Activated T-helper 2 cell treated with anti-CD3 and anti-CD28 coated beads, Interferon-gamma antibody, Interleukin-2, Interleukin-4, amounts not matched to agents 10 μg/mL and 5 μg/mL and 100 μg/mL, durations not matched to agents 14 hours and 24 hours and 36 hours (primary cell): ENCODE results near the gene EPHA3. TPM values are rescaled to one million over a fixed set of nuclear protein-coding genes. Genes with fewer than 3 reads are reported as not detected.
"Not testable (repeated sequence)": the region's sequence is repeated elsewhere in the genome, so short reads cannot be mapped to it uniquely, and the experiment has no call there.

Source experiments
- DNase-seq: peaks from one replicate; pipeline ENCODE4 v3.0.0; 2021; ENCODE audit warnings: low spot score
- H3K27ac Mint-ChIP-seq: one replicate; pipeline ENCODE4 v1.8.0; 2021; ENCODE audit warnings: mixed read lengths
- H3K27me3 Mint-ChIP-seq: one replicate; pipeline ENCODE4 v1.8.0; 2021; ENCODE audit warnings: low read depth, mixed read lengths
- H3K36me3 Mint-ChIP-seq: one replicate; pipeline ENCODE4 v1.8.0; 2021; ENCODE audit warnings: low read depth, mixed read lengths
- H3K4me1 Mint-ChIP-seq: one replicate; pipeline ENCODE4 v1.8.0; 2021; ENCODE audit warnings: low read depth, mixed read lengths
- H3K4me3 Mint-ChIP-seq: one replicate; pipeline ENCODE4 v1.8.0; 2021; ENCODE audit warnings: low read depth, mild to moderate bottlenecking, moderate library complexity, mixed read lengths
- H3K9me3 Mint-ChIP-seq: one replicate; pipeline ENCODE4 v1.8.0; 2021; ENCODE audit warnings: mixed read lengths
- intact Hi-C: fragments of 100-400 bp; cut with micrococcal nuclease; formaldehyde crosslinking; loops from one replicate; pipeline ENCODE4 v1.15.1; 2023
- total RNA-seq: library from RNA; stranded (reverse); gene quantifications from 2 replicates; pipeline ENCODE4 v1.2.3, GENCODE V29; 2022

The EPHA3 gene
- total RNA-seq, 1 donor from 2014 or later: not detected

DNA sequence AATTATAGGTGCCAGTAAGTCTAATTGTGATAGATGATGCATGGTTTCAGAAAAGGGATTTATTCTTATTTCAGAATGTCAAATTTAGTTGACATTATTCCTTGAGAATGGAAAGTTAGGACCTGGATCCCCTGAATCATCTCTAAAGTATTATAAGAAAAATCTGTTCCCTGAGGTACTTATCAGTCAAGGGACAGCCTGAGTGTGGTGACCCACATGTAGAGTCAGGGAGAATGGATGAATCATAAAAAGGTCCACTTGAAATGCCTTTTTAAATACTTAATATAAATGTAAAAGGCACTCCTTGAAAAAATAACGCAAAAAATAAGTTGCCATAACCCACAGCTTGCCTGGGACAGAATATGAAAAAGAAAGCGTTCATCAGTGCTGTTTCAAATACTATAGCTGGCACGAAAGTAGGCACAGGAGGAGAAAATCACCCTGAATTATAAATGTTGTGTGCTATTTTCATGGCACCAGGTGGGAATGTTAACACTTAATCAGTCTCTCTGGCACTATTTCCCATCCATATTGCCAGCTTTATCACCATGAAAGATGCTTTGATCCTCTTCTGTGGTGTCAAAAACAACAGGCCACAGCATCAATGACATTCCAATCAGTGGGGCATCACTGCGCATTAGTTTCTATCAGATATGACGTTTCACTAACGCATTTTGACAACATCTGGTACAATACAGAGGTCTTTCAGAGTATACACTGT is 208.5 kb downstream of the EPHA3 start:
- no peaks in the 10 kb centered on the region for H3K4me1 Mint-ChIP-seq
- H3K27me3 Mint-ChIP-seq: no peaks in the 10 kb centered on the region
- H3K4me3 Mint-ChIP-seq: no peak overlapping the region
- H3K27ac Mint-ChIP-seq: no peak overlapping the region
- no peaks in the 10 kb centered on the region for H3K36me3 Mint-ChIP-seq
- peaks cover 10% of the 10 kb centered on the region for H3K9me3 Mint-ChIP-seq
- intact Hi-C loops: no loop called here
- no peak for DNase-seq

DNA sequence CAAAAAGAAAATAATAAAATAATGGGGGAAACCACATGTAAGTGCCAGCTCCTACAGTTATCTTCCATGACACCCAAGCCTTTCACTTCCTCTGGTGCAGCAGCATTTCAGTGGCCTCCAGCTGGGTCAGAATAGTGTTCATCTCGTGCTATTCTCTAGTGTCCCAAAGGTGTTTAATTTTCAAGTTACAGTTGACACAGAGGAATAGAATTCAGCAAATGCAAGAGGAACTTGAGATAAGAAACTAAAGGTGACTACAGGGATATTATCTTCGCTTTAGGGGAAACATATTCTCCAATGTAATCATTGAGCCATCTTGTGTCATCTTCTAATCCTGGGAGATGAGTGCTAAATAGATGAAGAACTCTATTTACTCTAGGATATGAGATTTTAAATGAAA is 212.8 kb downstream of the EPHA3 start:
- no peaks in the 10 kb centered on the region for H3K36me3 Mint-ChIP-seq
- no peaks in the 10 kb centered on the region for H3K4me1 Mint-ChIP-seq
- H3K9me3 Mint-ChIP-seq: peaks cover 4% of the 10 kb centered on the region
- H3K27ac Mint-ChIP-seq: no peak overlapping the region
- H3K27me3 Mint-ChIP-seq: no peaks in the 10 kb centered on the region
- intact Hi-C loops: no loop called here
- DNase-seq: no peak
- no peak overlapping the region for H3K4me3 Mint-ChIP-seq

DNA sequence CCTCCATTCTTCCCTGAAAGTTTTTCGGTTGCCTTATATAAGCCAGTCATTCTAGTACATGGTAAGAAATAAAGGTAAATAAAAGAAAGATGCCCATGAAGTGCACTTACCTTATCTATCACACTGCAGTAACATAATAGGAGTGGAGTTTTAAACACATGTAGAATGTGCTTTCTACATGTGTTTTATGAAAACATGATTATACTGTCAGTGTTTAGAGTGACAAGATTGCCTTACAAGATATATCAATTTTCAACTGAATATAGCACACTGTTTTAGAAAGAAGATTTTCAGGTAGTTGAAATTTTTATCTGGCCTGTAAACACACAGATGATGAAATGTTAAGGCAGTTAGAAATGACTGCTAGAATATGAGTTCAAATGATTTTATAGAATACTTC is 219.6 kb downstream of the EPHA3 start:
- no peaks in the 10 kb centered on the region for H3K4me1 Mint-ChIP-seq
- H3K4me3 Mint-ChIP-seq: no peak overlapping the region
- DNase-seq: no peak
- intact Hi-C loops: no loop called here
- H3K9me3 Mint-ChIP-seq: peaks cover 33% of the 10 kb centered on the region
- H3K27ac Mint-ChIP-seq: no peak overlapping the region
- no peaks in the 10 kb centered on the region for H3K36me3 Mint-ChIP-seq
- no peaks in the 10 kb centered on the region for H3K27me3 Mint-ChIP-seq

DNA sequence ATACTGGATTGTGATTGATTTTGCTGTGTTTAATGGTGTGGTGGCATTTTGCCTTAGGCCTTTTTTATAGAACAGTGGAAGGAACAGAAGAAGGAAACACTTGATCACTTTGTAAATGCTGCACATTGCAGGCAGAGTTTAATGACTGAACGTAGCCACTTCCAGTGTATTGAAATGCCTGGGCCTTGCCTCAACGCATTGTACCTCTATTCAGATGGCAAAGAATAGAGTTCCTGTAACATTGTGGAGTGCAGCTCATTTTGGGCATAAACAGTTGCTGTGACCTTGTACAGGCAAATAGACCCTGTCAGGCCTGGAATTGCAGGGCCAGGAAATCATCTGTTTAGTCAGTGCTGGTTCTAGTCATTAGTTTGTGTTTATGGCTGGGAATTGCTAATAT is 225.0 kb downstream of the EPHA3 start:
- Mint-ChIP-seq H3K9me3 (peaks cover 35% of the 10 kb centered on the region), H3K4me3 (no peak overlapping the region), H3K27me3 (no peaks in the 10 kb centered on the region), H3K4me1 (no peaks in the 10 kb centered on the region), H3K27ac (no peak overlapping the region), H3K36me3 (no peaks in the 10 kb centered on the region)
- no peak for DNase-seq
- intact Hi-C loops: no loop called here

DNA sequence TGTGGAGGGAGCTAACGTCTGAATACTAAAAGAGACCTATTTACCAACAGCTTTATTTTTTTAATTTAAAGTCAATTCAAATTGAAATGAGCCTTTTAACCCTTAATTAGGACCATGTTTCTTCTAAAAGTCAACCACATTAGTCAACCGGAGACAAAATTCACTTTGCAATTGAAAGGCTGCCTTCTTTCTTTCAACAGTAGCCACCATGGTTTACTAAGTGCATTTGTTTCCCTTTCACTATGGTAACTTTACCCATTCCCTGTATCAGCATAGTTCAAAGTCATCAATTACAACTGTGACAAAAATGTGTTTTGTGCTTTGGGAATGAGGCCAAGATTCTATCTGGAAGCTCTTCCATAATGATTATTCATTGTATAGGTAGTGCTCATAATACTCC is 225.4 kb downstream of the EPHA3 start:
- no peak overlapping the region for H3K4me3 Mint-ChIP-seq
- H3K27me3 Mint-ChIP-seq: no peaks in the 10 kb centered on the region
- intact Hi-C loops: no loop called here
- H3K36me3 Mint-ChIP-seq: no peaks in the 10 kb centered on the region
- no peaks in the 10 kb centered on the region for H3K4me1 Mint-ChIP-seq
- H3K27ac Mint-ChIP-seq: no peak overlapping the region
- no peak for DNase-seq
- H3K9me3 Mint-ChIP-seq: peaks cover 33% of the 10 kb centered on the region

DNA sequence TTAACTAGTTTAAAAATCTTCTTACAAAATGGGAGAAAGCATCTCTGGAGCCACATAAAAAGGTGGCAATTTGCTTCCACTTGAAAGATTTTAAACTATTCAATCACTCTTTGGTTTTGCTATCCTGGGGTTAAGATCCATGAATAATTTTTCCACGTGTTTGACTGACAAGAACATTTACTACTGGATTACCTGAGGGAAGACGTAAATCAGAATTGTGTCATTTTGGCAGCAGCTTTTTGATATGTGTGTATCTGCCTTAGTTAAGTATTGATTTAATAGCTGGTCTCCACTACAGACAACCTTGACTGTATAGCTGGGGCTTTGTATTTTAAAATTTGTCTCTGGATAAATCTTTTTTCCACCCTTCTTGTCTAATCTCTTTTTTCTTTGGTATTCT is 228.3 kb downstream of the EPHA3 start:
- no peaks in the 10 kb centered on the region for H3K36me3 Mint-ChIP-seq
- no peak for DNase-seq
- H3K4me1 Mint-ChIP-seq: no peaks in the 10 kb centered on the region
- intact Hi-C loops: no loop called here
- no peaks in the 10 kb centered on the region for H3K27me3 Mint-ChIP-seq
- H3K27ac Mint-ChIP-seq: no peak overlapping the region
- no peak overlapping the region for H3K4me3 Mint-ChIP-seq
- H3K9me3 Mint-ChIP-seq: peaks cover 20% of the 10 kb centered on the region

DNA sequence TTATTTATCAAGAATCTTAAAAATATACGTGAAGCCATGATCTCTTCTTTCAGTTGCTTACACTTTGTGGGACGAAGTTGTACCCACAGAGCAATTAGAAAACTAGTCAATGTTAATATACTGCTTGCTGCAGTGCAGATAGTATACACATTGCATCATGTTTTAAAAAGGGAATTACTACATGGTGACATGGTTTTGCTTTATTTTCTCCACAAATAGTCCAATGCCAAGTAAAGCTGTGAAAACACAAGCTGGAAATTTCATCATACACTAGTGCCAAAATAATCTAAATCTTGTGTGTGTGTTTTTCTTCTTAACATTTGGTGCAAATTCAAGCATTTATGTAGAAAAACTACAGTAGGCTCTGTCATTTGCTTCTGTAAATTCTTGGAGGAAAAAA is 233.0 kb downstream of the EPHA3 start:
- H3K4me1 Mint-ChIP-seq: no peaks in the 10 kb centered on the region
- no peak for DNase-seq
- peaks cover 43% of the 10 kb centered on the region for H3K9me3 Mint-ChIP-seq
- no peaks in the 10 kb centered on the region for H3K36me3 Mint-ChIP-seq
- no peaks in the 10 kb centered on the region for H3K27me3 Mint-ChIP-seq
- no peak overlapping the region for H3K4me3 Mint-ChIP-seq
- intact Hi-C loops: no loop called here
- H3K27ac Mint-ChIP-seq: no peak overlapping the region

DNA sequence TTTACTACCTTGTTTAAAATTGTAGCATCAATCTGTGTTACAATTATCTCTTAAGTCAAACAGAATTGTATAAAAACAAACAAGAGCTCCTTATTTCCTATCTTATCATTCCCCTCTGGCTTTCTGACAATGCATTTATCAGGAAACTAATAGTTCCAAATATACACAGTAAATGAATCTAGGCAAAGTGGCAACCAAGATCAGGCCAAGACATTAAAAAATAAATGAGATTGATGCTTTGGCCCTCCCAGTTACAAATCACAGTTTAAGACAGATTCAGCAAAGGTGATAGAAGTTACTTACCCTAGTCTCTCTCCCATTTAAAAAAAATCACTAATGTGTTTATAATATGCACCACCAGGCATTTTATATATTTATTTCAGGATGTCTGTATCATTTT is 236.7 kb downstream of the EPHA3 start:
- H3K9me3 Mint-ChIP-seq: peaks cover 34% of the 10 kb centered on the region
- H3K27me3 Mint-ChIP-seq: no peaks in the 10 kb centered on the region
- intact Hi-C loops: no loop called here
- DNase-seq: no peak
- H3K4me3 Mint-ChIP-seq: no peak overlapping the region
- H3K4me1 Mint-ChIP-seq: no peaks in the 10 kb centered on the region
- H3K27ac Mint-ChIP-seq: no peak overlapping the region
- H3K36me3 Mint-ChIP-seq: no peaks in the 10 kb centered on the region

DNA sequence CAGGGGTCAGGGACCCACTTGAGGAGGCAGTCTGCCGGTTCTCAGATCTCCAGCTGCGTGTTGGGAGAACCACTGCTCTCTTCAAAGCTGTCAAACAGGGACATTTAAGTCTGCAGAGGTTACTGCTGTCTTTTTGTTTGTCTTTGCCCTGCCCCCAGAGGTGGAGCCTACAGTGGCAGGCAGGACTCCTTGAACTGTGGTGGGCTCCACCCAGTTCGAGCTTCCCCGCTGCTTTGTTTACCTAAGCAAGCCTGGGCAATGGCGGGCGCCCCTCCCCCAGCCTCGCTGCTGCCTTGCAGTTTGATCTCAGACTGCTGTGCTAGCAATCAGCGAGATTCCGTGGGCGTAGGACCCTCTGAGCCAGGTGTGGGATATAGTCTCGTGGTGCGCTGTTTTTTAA is 243.5 kb downstream of the EPHA3 start:
- intact Hi-C loops, H3K36me3 Mint-ChIP-seq, H3K4me1 Mint-ChIP-seq, DNase-seq, H3K27me3 Mint-ChIP-seq, H3K27ac Mint-ChIP-seq, H3K4me3 Mint-ChIP-seq: not testable (repeated sequence)
- H3K9me3 Mint-ChIP-seq: peaks cover 15% of the 10 kb centered on the region

DNA sequence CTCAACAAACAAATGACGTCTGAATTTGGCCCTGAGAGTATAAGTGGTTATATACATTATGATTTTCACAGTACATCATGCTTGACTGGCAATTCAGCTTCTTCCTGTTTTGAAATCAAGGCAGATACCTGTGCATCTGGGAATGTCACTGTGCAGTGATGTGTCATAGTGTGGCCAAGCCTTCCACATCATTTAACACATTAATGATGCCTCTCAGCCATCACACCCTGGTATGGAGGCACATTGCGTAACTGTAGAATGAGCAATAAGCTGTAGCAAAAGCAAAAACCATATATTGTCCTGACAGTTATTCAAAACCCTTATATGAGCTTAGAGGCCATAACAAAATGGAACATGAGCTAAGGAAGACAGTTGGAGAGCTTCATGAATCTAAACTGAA is 246.0 kb downstream of the EPHA3 start:
- H3K4me3 Mint-ChIP-seq: no peak overlapping the region
- H3K9me3 Mint-ChIP-seq: peaks cover 20% of the 10 kb centered on the region
- no peak overlapping the region for H3K27ac Mint-ChIP-seq
- no peaks in the 10 kb centered on the region for H3K27me3 Mint-ChIP-seq
- H3K4me1 Mint-ChIP-seq: no peaks in the 10 kb centered on the region
- intact Hi-C loops: no loop called here
- no peaks in the 10 kb centered on the region for H3K36me3 Mint-ChIP-seq
- no peak for DNase-seq

DNA sequence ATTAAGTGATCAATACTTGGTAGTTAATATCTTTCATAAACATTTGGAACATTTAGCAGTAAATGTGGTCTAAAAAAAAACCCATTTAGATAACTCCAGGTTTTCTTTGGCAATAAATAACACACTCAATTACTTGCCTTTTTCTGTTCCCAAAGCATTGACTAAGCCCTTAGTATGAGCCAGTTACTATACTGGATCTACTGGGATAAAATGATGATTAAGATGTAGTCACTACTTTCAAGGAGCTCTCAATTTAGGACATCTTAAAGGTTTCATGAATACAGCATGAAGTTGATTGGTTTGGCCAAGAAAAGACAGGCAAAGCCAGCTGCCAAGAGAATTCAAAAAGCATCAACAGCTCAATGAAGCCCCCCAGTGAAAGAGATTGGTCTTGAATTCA is 250.9 kb downstream of the EPHA3 start:
- intact Hi-C loops: no loop called here
- no peak overlapping the region for H3K27ac Mint-ChIP-seq
- no peaks in the 10 kb centered on the region for H3K27me3 Mint-ChIP-seq
- H3K9me3 Mint-ChIP-seq: peaks cover 18% of the 10 kb centered on the region
- no peaks in the 10 kb centered on the region for H3K36me3 Mint-ChIP-seq
- no peak for DNase-seq
- no peak overlapping the region for H3K4me3 Mint-ChIP-seq
- no peaks in the 10 kb centered on the region for H3K4me1 Mint-ChIP-seq

DNA sequence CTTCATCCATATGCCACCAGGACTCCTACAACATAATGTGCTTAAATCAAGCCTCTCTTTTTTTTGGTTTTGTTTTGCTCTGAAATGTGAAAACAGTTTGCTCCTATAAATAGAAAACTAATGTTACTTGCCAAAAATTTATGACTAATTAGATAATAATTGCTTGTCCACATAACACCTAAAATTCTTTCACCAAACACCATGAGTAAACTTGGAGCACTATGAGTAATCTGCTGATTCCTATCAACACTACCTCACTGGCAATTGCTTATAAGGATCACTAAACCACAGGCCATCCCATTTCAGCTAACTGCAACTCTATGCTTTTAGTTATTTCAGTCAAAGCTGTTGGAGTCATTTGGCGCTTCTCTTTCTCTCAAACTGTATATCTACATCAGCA is 252.7 kb downstream of the EPHA3 start:
- Mint-ChIP-seq H3K27me3 (no peaks in the 10 kb centered on the region), H3K36me3 (no peaks in the 10 kb centered on the region), H3K4me3 (no peak overlapping the region), H3K4me1 (no peaks in the 10 kb centered on the region), H3K27ac (no peak overlapping the region), H3K9me3 (peaks cover 12% of the 10 kb centered on the region)
- intact Hi-C loops: no loop called here
- no peak for DNase-seq

DNA sequence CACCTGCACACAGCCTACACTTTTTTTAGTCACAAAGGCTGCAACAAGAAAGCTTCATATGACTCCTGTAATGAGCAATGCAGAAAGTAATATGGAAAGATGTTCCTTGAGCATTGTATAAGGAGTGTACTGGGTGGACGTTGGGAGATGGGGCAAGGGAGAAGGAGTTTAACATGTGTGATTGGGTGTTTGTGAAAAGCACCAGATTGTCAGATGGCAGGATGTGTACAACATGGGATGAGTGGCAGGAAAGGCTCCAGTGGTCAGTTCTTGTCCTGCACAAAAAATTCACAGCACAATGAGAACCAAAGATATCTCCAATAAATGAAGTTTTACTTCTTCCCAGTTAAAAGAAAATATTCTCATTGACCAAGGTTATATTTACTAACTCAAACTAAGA is 255.1 kb downstream of the EPHA3 start:
- Mint-ChIP-seq H3K9me3 (peaks cover 22% of the 10 kb centered on the region), H3K4me3 (no peak overlapping the region), H3K27ac (no peak overlapping the region), H3K36me3 (no peaks in the 10 kb centered on the region), H3K27me3 (no peaks in the 10 kb centered on the region), H3K4me1 (no peaks in the 10 kb centered on the region)
- intact Hi-C loops: no loop called here
- DNase-seq: no peak

DNA sequence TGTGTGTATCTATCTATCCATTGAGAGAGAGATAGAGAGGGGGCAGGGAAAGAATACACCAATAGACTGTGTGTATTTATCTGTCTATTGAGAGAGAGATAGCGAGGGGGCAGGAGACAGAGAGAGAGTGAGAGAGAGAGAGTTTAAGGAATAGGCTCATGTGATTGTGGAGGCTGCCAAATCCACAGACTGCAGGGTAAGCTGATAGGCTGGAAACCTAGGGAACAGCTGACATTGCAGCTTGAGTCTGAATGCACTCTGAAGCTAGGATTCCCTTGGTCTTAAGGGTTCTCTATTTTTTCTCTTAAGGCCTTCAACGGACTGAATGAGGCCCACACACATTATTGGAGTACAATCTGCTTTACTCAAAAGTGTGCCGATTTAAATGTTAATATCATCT is 255.8 kb downstream of the EPHA3 start:
- Mint-ChIP-seq H3K4me3 (no peak overlapping the region), H3K4me1 (no peaks in the 10 kb centered on the region), H3K27ac (no peak overlapping the region), H3K9me3 (peaks cover 29% of the 10 kb centered on the region), H3K27me3 (no peaks in the 10 kb centered on the region), H3K36me3 (no peaks in the 10 kb centered on the region)
- intact Hi-C loops: no loop called here
- no peak for DNase-seq
